Gastroesophageal sphincter (tissue), 3 donors: ENCODE results near the gene ZIC1.

Source experiments
- EP300 ChIP-seq: sonication (generic); formaldehyde crosslinking; IDR thresholded peaks from one replicate; pipeline ENCODE4 v1.6.1; 2017; ENCODE audit warnings: antibody characterized with exemption, mild to moderate bottlenecking
- POLR2A ChIP-seq, 2 donors: fragments of 450-650 bp; IDR thresholded peaks; one replicate each; pipeline ENCODE4 v1.6.1; 2017; ENCODE audit warnings: antibody characterized with exemption in 2 of 2, mild to moderate bottlenecking in 2 of 2, moderate library complexity in 1 of 2
- POLR2AphosphoS5 ChIP-seq: sonication (generic); formaldehyde crosslinking; IDR thresholded peaks from one replicate; pipeline ENCODE4 v1.6.1; 2017; ENCODE audit warnings: antibody characterized with exemption
- TF ChIP-seq, protein P1 (sequence below), 4 experiments: fragments of 200-600 bp in 2 of 4; fragments of 450-650 bp in 2 of 4; sonication (generic) in 1 of 4; IDR thresholded peaks; one replicate each; pipeline ENCODE4 v1.5.1; 2017 to 2019; ENCODE audit warnings: antibody characterized with exemption in 4 of 4, mild to moderate bottlenecking in 2 of 4, moderate library complexity in 2 of 4

DNA sequence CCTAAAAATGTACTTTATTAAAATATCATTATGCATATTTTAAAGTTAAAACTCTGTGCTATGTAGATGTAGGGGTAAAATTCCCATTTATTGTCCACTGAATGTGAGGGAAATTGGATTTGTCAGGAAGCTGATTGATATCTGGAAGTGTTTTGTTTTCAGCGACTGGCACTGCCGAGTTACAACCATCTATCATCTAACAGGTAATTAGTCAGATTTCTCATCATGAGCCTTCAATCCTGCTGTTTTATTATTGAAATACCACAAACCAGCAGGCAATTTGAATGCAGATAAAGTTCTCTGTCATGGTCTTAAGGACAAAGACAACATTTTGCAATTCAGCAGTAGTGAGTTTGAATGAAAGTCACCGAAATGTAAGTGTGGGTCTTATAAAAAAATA, 40.5 kb downstream of the ZIC1 start:
- TF ChIP-seq, protein P1, sequence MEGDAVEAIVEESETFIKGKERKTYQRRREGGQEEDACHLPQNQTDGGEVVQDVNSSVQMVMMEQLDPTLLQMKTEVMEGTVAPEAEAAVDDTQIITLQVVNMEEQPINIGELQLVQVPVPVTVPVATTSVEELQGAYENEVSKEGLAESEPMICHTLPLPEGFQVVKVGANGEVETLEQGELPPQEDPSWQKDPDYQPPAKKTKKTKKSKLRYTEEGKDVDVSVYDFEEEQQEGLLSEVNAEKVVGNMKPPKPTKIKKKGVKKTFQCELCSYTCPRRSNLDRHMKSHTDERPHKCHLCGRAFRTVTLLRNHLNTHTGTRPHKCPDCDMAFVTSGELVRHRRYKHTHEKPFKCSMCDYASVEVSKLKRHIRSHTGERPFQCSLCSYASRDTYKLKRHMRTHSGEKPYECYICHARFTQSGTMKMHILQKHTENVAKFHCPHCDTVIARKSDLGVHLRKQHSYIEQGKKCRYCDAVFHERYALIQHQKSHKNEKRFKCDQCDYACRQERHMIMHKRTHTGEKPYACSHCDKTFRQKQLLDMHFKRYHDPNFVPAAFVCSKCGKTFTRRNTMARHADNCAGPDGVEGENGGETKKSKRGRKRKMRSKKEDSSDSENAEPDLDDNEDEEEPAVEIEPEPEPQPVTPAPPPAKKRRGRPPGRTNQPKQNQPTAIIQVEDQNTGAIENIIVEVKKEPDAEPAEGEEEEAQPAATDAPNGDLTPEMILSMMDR (IDR thresholded peaks at IDR 0.05): no peak
- TF ChIP-seq POLR2AphosphoS5 (no peak), POLR2A (IDR thresholded peaks at IDR 0.05) (no peak), EP300 (no peak)
